HFFc6 (cell line): ENCODE results near the gene MAT2B. TPM values are rescaled to one million over a fixed set of nuclear protein-coding genes. Genes with fewer than 3 reads are reported as not detected.

Experiments
- DNase-seq: peaks from one replicate; pipeline ENCODE4 v3.0.0-alpha.2; 2018
- H3K27ac Mint-ChIP-seq: 2 replicates; pipeline ENCODE4 v1.8.0; 2020; ENCODE audit warnings: mild to moderate bottlenecking, mixed read lengths
- H3K27me3 Mint-ChIP-seq: 2 replicates; pipeline ENCODE4 v1.8.0; 2021; ENCODE audit warnings: mild to moderate bottlenecking, moderate library complexity, mixed read lengths; ENCODE audit not compliant: insufficient read depth
- H3K36me3 Mint-ChIP-seq: 2 replicates; pipeline ENCODE4 v1.8.0; 2021; ENCODE audit warnings: low read depth, mixed read lengths
- H3K4me1 Mint-ChIP-seq: 2 replicates; pipeline ENCODE4 v1.8.0; 2020; ENCODE audit warnings: low read depth, mixed read lengths
- H3K4me3 Mint-ChIP-seq: 2 replicates; pipeline ENCODE4 v1.8.0; 2020; ENCODE audit warnings: mild to moderate bottlenecking, moderate library complexity, mixed read lengths
- H3K9me3 Mint-ChIP-seq: 2 replicates; pipeline ENCODE4 v1.8.0; 2020; ENCODE audit warnings: mild to moderate bottlenecking, mixed read lengths
- CTCF ChIP-seq: fragments of 200-600 bp; sonication (generic); IDR thresholded peaks from 2 replicates; pipeline ENCODE4 v1.5.0; 2021; ENCODE audit warnings: antibody characterized with exemption, mild to moderate bottlenecking
- total RNA-seq, 6 experiments: library from RNA; stranded (reverse); fragmentation: NEBNext Ultra II Directional; extraction: Animal tissue kit (Norgen Biotek cat#: 25700); gene quantifications; 2 replicates in 1 of 6; 3 replicates in 5 of 6; pipeline ENCODE4 v1.2.3, GENCODE V29; 2021

Gene MAT2B
- total RNA-seq, 6 experiments from 2014 or later = 38.8 to 53.2 (median 48.4) TPM

DNA sequence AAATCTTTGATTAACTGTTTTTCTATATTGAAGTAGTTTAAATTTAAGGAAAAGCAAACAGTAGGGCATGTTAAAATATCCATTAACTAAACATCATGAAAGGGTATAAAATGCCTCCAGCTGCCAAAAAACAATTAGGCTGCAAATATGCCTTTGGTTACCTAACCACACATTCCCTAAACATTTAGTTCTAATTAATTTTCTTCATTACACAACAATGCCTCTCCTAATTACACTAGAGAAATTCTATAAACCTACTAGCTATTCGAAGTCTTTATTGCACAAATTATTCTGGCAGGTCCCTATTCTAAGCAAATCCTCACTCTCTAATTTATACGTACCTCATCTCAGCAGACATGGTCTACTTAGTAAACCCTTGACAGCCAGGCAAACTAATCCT, 37.4 kb downstream of the MAT2B start:
- Mint-ChIP-seq H3K27me3 (peaks cover 7% of the 10 kb centered on the region), H3K4me1 (no peaks in the 10 kb centered on the region), H3K27ac (no peak overlapping the region), H3K9me3 (no peaks in the 10 kb centered on the region), H3K4me3 (no peak overlapping the region), H3K36me3 (no peaks in the 10 kb centered on the region)
- no peak for DNase-seq
- no peak for TF ChIP-seq CTCF

- Mint-ChIP-seq H3K4me1 (no peaks in the 10 kb centered on the region), H3K36me3 (no peaks in the 10 kb centered on the region), H3K4me3 (no peak overlapping the region), H3K27ac (no peak overlapping the region), H3K9me3 (no peaks in the 10 kb centered on the region), H3K27me3 (peaks cover 9% of the 10 kb centered on the region; the same call in 1 of the 2 replicates)
- TF ChIP-seq CTCF = no peak
- DNase-seq = no peak
Measured at GRCh38 chr5:163544041-163544440, 38.6 kb downstream of the MAT2B start.

DNA sequence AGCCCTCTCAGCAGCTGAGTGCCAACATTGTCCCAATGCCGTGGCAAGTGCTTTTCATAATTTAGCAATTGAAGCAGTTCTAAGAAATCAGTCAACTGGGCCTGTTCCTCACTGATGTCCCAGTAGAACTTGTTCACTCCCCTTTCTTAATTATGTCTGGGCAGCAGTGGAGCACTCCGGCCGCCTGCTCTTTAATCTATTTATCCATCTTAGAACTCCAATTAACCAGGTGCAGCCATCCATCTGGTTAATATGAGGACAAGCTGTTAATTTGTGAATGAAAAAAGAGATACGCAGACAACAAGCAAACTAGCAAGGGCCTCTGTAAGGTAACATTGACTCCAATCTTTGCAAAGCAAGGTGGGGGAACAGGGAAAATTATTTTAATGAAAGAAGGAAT, 39.4 kb downstream of the MAT2B start:
- no peak for TF ChIP-seq CTCF
- Mint-ChIP-seq H3K36me3 (no peaks in the 10 kb centered on the region), H3K27ac (no peak overlapping the region), H3K4me3 (no peak overlapping the region), H3K4me1 (no peaks in the 10 kb centered on the region), H3K27me3 (peaks cover 9% of the 10 kb centered on the region; the same call in 1 of the 2 replicates), H3K9me3 (no peaks in the 10 kb centered on the region)
- no peak for DNase-seq

DNA sequence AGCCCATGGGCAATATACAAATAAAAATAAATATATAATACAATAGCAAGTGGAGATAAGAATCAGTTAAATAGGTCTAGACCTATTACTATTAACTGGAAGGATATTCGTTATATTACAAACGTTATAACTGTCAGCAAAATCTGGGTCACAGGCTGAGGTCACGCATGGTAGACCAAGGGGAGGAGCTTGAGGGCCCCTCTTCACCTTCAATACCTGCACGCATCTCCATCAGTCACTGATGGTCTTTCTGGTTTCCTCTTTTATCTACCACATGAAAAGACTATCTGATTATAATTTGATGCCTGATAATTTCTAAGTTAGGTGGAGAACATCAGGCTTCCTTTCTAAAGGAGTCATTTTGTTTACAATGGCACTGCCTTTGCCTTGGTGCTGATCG, 43.2 kb downstream of the MAT2B start:
- no peak overlapping the region for H3K4me3 Mint-ChIP-seq
- peaks cover 17% of the 10 kb centered on the region for H3K27me3 Mint-ChIP-seq
- H3K36me3 Mint-ChIP-seq = no peaks in the 10 kb centered on the region
- DNase-seq = no peak
- H3K4me1 Mint-ChIP-seq = no peaks in the 10 kb centered on the region
- no peaks in the 10 kb centered on the region for H3K9me3 Mint-ChIP-seq
- no peak overlapping the region for H3K27ac Mint-ChIP-seq
- TF ChIP-seq CTCF = no peak

- Mint-ChIP-seq H3K27me3 (peaks cover 24% of the 10 kb centered on the region), H3K27ac (no peak overlapping the region), H3K4me3 (no peak overlapping the region), H3K36me3 (no peaks in the 10 kb centered on the region), H3K4me1 (no peaks in the 10 kb centered on the region), H3K9me3 (no peaks in the 10 kb centered on the region)
- no peak for TF ChIP-seq CTCF
- DNase-seq = no peak
Measured at GRCh38 chr5:163551156-163551555, 45.7 kb downstream of the MAT2B start.

- Mint-ChIP-seq H3K27ac (no peak overlapping the region), H3K27me3 (peaks cover 17% of the 10 kb centered on the region), H3K36me3 (no peaks in the 10 kb centered on the region), H3K4me3 (no peak overlapping the region), H3K9me3 (no peaks in the 10 kb centered on the region), H3K4me1 (no peaks in the 10 kb centered on the region)
- TF ChIP-seq CTCF = no peak
- no peak for DNase-seq
Measured at GRCh38 chr5:163552536-163552935, 47.1 kb downstream of the MAT2B start.
